Measurements from ENCODE around the gene DVL3.

DNA sequence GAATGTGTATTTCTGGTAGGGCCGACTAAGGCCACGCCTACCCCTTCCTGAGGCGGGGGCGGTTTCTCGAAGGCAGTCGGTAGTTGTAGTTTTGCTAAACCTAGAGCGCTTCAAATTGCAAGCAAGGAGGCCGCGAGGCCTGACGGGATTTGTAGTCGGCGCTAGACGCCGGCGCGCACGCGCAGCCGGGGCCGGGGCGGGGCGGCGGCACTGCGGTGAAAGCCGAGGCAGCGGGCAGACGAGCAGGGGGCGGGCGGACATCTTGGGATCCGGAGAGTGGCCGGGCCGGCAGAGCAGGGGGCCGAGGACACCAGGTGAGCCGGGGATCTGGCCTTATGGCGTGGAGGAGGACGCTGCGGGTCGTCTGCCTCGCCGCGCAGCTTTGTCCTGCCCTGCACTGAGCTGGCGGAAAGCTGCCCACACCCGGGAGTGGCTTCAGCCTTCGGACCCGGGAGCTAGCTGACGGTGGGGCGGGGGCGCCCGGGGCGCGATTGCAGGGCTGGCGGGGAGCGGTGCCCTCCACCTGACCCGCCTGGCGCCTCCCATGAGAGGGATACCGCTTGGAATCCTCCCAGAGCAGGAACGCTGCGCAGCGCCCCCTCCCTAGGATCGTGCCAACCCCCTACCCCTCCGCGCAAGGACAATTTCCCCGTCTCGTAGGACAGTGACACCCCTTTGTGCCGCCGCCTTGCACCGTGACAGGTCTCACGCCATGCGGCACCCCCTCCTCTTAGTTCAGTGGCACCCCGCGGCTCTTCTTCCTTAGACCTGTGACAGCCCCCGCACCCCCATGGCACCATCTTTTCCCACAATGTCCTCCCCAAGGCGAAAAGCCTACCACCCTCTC, 19.7 kb downstream of the DVL3 start, which contains the start of gene AP2M1:
- TF ChIP-seq POLR2A (IDR thresholded peaks at IDR 0.05) (peak; percentile 70), EP300 (IDR thresholded peaks at IDR 0.05) (no peak), CTCF (IDR thresholded peaks at IDR 0.05) (no peak)
